NOMO-1 (cell line): ENCODE measurements around the gene TRIM46.
"Not testable (repeated sequence)": the region's sequence is repeated elsewhere in the genome, so short reads cannot be mapped to it uniquely, and the experiment has no call there.

Experiments
- DNase-seq, 2 experiments: peaks; one replicate each; lab custom pipeline; 2025; ENCODE audit not compliant: unreplicated experiment in 2 of 2; lab: John Stamatoyannopoulos, UW

TRIM46 gene

DNA sequence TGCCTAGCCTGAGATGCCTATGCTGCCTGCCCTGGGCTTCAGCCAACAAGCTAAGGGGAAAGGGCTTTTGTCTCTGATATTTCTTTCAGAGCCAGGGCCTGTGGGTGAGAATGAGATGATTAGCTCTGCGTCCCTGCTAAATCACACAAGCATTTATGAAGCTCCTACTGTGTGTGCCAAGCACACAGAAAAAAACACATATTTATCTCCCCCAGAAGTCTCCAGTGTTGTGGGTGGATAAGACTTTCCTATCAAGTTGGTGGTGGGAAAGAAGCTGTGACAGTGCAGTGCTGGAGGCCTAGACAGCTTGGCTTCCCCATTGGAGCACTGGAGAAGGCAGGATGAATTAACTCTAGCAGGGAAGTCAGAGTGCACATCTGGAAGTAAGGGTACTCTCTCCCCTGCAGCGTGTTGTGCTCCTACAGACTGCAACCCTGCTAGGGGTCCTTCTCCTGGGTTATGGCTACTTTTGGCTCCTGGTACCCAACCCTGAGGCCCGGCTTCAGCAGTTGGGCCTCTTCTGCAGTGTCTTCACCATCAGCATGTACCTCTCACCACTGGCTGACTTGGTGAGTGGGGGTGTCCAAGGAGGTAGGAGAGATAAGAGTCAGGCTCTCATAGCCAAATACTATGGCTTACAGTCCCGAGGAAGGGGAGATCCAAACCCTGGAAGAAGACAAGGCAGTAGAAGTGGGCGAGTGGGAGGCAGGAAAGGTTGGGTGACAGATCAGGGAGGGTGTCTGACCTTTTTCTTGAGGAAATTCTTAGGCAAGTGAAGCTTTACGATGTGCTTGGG is 36.3 kb upstream of the TRIM46 start:
- no peak for DNase-seq

GRCh38 chr1:155139895-155140629 is 33.6 kb upstream of the TRIM46 start, which contains the start of gene DPM3:
Gene DPM3 (minus strand): TSS chr1:155140531. CDS start chr1:155140240, 291 bp downstream.
- DNase-seq: peak; percentile 77 to 80

DNA sequence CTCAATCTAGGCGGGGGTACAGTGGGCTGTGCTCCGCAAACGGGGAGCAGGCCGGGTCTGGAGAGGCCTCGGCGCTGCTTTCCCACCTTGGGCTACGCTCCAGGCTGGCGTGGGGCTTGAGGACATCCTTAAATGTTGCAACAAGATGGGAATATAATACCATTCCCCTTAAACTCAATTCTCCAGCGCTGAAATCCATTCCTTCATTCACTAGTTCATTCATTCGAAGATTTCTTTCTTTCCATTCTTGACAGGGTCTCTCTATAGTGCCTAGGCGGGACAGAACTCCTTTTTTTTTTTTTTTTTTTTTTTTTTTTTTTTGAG is 33.1 kb upstream of the TRIM46 start:
- DNase-seq: no peak

DNA sequence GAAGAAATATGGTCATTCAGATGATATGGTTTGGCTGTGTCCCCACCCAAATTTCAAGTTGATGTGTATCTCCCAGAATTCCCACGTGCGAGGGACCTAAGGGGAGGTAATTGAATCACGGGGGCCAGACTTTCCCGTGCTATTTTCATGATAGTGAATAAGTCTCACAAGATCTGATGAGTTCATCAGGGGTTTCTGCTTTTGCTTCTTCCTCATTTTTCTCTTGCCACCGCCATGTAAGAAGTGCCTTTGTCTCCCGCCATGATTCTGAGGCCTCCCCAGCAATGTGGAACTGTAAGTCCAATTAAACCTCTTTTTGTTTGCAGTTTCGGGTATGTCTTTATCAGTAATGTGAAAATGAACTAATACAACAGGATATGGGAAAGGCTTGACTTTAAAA is 31.9 kb upstream of the TRIM46 start:
- no peak for DNase-seq

DNA sequence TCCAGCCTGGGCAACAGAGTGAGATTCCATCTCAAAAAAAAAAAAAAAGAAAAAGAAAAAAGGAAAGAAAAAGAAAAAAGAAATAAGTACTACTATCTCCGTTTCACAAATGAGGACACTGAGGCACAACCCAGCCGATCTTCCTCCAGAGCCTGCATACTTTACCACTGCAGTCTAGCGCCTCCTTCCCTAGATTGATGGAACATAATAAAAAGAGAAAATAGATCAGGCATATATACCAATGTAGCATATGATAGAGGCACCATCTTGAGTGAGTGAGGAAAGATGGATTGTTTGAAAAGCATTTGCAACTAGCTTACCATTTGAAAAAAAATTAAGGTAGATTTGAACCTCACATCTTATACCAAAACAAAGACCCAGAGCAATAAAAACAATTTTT is 28.2 kb upstream of the TRIM46 start:
- no peak for DNase-seq

- not testable (repeated sequence) for DNase-seq
These were observed 17.5 kb upstream of the TRIM46 start for GRCh38 chr1:155155996-155156643.

GRCh38 chr1:155158991-155159390 is 14.7 kb upstream of the TRIM46 start:
- DNase-seq: no peak

GRCh38 chr1:155160128-155160527 is 13.5 kb upstream of the TRIM46 start:
- DNase-seq: no peak

DNA sequence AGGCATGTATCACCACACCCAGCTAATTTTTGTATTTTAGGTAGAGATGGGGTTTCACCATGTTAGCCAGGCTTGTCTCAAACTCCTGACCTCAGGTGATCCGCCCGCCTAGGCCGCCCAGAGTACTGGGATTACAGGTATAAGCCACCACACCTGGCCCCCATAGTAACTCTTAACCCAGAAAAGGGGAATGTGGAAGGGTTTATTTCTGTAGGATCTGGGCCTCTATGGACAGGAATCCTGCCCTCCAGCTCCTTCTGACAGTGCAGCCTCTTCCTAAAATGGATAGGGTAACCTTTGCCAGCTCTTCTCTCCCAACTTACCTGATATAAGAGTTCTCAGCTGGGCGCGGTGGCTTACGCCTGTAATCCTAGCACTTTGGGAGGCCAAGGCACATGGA is 11.0 kb upstream of the TRIM46 start:
- not testable (repeated sequence) for DNase-seq

GRCh38 chr1:155163785-155164184 is 9.9 kb upstream of the TRIM46 start:
- not testable (repeated sequence) for DNase-seq

DNA sequence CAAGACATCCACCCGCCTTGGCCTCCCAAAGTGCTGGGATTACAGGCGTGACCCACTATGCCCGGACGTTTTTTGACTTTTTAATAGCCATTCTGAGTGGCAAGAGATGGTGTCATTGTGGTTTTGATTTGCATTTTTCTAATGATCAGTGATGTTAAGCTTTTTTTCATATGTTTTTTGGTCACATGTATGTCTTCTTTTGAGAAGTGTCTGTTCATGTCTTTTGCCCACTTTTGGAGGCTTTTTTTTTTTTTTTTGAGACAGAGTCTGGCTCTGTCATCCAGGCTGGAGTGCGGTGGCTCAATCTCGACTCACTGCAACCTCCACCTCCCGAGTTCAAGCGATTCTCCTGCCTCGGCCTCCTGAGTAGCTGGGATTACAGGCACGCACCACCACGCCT is 9.0 kb upstream of the TRIM46 start:
- DNase-seq: not testable (repeated sequence)

DNA sequence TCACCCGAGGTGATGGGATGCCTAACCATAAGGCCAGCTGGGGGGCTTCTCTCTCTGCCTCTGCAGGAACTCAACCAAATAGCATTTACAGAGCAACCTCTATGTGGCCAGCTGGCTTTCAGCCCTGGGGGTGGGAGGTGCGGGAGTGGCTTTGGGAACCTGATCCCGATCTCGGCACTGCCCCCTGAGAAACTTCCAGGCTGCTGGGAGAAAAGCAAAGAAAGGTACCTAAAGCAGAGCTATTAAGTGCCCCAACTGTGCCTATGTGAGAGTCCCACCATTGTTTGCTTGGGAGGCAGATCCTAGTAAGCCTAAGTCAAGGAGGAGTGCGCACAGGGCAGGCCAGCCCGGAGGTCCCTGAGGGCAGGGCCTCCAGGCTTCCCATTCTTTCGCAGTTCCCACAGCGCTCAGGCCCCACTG is 7.6 kb upstream of the TRIM46 start:
- DNase-seq: no peak

- no peak for DNase-seq
These were observed 7.0 kb upstream of the TRIM46 start for GRCh38 chr1:155166471-155167165.

DNA sequence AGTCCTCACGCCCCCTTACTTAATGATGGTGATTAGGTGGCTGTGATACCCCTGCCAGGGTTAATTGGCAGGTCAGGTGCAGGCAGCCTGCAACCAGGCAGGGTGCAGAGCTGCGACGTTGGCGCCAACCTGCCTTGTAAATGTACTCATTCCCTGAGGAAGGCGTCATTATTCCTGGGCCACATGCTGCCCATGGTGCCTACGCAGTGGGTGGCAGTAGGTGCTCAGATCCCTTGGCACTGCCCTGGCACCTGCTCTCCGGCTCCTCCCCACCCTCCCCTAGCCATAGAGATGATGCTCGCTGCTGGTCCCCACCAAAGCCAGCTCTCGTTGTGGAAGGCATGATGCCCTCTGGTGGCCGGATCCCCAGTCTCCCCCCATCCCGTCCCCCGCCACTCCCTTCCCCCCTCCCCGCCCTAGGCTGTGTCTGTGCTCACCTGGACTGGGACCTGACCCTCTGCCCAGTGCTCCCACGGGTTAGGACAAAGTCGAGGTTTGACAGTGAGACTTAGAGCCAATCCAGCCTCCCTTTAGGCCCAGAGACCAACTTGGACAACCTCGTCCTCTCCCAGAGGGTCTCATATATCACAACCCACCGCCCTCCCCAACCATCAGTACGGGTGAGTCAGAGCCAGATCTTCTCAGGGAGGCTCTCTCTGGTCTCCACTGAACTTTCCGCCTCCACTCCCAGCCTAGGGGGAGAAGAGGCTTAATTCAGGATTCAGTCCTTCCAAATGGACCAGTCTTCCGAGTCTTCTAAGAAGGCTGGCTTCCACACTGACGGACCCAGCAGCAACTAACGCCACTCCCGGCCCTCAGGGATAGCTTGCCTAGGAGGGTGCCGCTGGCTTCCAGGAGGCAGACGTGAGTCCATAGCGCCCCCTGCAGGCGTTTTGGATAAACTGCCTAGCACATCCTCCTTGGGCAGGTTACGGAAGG is 6.2 kb upstream of the TRIM46 start:
- peak; percentile 69 to 86 for DNase-seq

GRCh38 chr1:155168105-155168445 is 5.6 kb upstream of the TRIM46 start:
- not testable (repeated sequence) for DNase-seq

- DNase-seq: no peak
These were observed 5.0 kb upstream of the TRIM46 start for GRCh38 chr1:155168456-155169210.

DNA sequence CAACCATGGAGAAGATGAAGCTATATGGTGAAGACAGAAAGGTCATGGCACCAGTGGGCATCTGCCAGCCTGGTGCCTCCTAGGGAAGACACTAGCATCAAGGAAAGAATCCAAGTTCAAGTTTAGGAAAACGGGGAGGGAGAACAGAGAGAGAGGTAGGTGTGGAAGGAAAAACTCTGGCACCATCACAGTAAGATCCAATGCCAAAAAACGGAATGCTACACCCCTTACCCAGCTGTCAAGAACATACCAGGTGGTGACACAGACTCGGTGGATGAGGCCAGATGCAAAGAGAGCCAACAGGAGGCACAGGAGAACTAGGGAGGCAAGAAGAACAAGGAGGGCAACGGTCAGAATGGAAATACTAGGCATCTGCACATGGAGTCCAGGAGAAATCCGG is 4.1 kb upstream of the TRIM46 start:
- DNase-seq: no peak

DNA sequence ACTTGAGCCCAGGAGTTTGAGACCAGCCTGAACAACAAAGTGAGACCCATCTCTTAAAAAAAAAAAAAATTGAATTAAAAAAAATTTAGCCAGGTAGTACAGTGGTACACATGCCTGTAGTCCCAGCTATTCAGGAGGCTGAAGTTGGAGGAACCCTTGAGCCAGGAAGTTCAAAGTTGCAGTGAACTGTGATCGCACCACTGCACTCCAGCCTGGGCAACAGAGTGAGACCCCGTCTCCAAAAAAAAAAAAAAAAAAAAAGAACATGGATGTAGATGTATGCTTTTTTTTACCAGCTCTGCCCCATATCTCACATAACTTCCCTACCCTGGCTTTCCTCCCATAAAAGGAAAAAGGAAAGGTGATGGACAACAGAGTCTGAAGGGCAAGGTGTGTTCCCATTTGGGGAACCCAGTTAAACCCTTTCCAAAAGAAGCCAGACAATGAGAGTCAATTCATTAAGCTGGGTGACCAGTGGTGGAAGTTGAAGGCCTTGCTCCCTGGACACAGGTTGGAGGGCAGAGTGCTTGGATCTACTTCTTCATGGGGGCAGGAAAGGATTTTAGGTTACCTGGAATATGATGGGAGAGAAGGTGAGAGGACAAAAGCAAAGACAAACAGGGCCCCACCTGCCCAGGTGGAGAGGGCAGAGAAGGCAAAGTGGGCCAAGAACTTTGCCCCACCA is 3.4 kb upstream of the TRIM46 start:
- no peak for DNase-seq

GRCh38 chr1:155170806-155171205 is 2.8 kb upstream of the TRIM46 start:
- DNase-seq: no peak
